GM18951 (cell line): ENCODE measurements around the gene HPCAL1.

ENCODE experiments used
- POLR2A ChIP-seq: IDR thresholded peaks from 4 replicates; pipeline ENCODE4 v1.6.1; 2011; ENCODE audit warnings: mild to moderate bottlenecking; ENCODE audit not compliant: insufficient read length, insufficient read depth; ENCODE audit errors: extremely low read depth
- in situ Hi-C: fragments of 300-500 bp; cut with MboI; formaldehyde crosslinking; loops from one replicate; pipeline ENCODE4 v1.12.0; 2022; ENCODE audit warnings: low sequenced_read_pairs, mixed read lengths, inconsistent platforms; ENCODE audit not compliant: unreplicated experiment

HPCAL1 gene

DNA sequence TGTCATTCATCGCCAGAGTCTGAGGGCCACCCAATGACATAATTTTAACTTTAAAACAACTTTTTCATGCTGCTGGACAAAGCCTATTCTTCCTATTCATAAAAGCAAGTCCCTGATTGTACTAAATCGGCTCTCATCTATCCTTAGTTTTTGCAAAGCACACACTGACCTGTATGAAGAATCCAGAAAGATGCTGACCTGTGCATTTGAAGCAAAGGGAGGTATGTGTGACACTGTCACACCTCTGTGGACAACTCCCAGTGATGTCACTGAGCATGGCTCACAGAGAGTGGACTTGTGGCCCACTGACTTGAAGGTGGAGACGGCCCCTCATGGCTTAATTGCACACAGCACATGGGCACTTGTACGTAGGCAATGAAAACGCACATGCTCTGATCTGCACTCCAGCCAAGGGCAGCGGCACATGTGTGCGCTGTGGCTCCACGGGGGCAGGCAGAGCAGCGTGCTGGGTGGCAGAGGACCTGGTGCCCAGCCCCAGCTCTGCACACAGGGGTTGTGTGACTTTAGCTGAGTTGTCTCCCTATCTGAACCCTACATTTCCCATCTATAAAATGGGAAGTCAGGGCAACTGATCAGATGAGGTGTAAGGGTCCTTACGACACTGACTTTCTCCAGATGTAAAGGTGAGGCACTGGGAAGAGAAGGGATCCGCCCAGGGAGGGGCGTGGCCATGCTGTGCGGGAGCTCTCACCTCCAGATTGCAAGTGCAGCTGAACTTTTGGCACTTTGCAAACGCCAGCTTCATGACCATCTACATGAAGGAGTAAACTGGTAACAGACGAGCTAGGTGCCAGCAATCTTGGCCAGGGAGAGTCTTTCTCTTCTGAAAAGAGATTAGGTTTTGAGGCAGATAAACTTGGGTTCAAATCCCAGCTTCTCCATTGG is 159.7 kb downstream of the HPCAL1 start:
- in situ Hi-C loops, result no loop called here

DNA sequence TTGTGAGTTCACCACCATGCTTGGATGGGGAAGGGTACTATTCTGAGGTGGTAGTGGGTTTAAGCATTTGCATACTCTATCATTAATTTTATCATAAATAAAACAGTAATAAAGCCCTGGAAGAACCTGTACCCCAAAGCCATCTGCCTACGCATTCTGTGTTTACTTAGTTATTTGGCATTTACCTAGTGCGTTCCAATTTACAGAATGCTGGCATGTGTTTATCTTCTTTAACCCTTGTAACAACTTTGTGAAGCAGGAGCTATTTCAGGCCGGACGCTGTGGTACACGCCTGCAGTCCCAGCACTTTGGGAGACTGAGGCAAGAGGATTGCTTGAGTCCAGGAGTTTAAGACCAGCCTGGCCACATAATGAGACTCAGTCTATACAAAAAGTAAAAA is 163.2 kb downstream of the HPCAL1 start:
- TF ChIP-seq POLR2A, result no peak
- in situ Hi-C loops, result no loop called here

More for the DNA sequence above, 159.7 kb downstream of the HPCAL1 start:
- TF ChIP-seq POLR2A, result no peak

DNA sequence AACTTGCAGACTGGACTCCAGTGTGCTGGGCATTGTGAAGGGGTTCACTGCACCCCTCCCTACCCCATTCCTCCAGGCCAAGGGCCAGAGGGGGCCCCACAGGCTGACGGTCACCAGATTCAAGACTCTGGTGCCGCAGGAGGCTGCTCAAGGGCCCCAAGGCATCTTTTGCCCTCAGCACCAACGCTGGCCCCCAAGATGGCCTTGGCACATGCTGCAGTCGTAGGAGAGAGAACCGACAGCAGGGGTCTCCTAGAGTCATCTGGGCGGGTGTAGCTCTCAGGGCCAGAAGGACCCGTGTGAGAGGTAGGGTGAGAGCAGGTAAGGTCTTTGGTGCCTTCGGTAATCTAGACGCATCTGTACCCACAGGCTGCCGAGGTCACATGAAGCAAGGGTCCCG is 164.1 kb downstream of the HPCAL1 start:
- in situ Hi-C loops, result no loop called here
- TF ChIP-seq POLR2A, result no peak

DNA sequence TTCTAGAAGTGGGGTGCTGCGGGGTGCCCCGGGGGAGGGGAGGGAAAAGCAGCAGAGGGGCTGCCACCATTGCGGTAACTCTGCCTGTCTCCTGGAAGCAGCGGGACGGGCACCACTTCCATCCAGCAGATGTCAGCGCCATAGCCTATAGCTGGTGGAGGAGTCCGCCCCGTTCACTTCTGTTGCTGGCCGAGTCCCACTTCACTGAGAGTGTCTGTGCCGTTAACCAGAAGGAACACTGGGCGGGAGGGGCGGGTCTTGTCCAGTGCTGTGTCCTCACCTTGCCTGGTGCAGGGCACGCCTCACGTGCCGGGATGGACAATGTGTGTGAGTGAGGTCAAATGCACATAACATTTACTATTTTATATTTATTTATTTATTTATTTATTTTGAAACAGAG is 164.7 kb downstream of the HPCAL1 start:
- in situ Hi-C loops, result no loop called here
- no peak for TF ChIP-seq POLR2A

DNA sequence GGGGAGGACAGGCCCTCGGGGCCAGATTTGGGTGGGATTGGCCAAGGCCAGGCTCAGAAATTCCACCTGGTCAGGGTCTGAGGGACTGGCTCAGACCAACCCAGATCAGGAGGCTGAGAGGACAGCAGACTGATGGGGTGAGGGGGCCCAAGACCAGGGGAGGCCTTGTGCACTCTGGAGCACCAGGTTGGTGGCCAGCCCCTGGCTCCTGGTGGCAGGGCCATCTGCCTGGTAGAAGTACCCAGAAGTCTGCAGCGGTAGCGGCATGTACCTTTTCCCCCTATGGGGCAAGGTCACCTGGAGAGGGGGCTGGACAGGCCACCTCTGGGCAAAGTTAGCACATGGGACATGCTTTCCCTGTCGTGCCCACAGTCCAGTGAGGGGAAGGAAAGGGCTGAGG is 166.6 kb downstream of the HPCAL1 start:
- in situ Hi-C loops, result no loop called here
- TF ChIP-seq POLR2A, result no peak

DNA sequence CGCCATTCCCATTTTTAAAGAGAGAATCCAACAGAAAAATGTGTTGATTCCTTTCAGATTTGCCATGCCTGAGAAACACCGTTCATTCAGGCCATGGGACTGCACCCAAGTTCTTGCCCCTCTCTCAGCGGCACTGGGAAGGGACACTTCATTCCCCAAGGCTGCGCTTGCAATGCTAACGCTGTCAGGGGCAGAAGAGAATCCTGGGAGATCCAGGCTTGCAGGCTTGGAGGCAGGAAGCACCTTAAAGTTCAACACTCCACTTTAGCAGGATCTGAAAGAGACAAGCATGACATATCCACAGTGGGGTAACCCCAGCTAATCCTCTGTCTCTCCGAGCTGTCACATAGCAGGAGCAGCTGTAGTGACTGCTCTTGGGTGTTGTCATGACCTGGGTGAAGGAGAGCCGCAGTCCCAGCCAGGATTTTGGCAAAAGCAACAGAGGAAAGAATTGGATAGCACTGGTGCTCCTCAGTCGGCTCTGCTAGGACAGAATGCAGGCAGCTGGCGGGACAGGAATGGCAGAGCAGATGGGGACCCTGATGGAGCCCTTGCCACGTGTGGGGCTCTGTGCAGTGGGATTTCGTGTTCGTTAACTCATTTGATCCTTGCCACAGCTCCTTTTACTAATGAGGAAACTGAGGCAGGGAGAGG is 167.4 kb downstream of the HPCAL1 start:
- no peak for TF ChIP-seq POLR2A
- in situ Hi-C loops, result no loop called here

DNA sequence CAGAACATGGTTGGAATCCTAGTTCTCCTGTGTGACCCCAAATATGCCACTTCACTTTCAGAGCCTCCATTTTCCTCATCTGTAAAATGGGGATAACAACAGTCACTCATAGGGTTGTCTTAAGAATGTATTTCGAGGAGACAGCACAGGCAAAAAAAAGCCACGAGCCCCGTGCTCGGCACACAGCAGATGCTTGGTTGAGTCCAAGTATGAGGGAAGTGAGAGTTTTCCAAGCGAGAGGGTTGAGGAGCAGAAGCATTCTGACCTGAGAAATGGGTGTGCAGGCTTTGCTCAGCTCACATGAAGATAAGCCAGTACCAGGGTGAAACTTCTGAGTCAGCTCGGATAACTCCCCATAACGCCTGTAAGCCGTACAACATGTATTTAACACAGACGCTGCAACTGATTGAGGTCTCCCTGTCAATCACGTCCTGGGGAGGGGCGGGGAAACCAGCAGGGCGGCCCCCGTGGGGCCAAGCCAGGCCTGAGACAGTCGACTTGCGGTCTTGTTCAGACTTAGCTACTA is 168.4 kb downstream of the HPCAL1 start:
- in situ Hi-C loops, result no loop called here
- TF ChIP-seq POLR2A, result no peak

DNA sequence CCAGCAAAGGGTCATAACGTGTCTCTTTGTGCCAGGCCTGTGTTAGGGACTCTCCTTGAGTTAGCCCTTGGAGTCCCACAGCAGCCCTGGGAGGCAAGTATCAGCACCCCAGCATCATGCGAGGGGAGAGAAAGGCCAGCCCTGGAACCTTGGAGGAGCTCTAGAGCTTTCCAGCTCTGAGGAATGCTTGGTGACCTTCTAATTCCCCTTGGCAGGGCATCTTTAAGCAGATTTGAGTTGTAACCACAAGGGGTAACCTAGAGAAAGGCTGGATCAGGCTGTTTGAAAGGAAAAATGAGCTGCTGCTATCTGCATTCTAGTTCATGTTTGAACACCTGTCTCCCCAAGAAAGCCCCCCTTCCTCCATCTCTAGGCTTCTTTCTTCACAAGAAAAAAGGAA is 169.3 kb downstream of the HPCAL1 start:
- in situ Hi-C loops, result no loop called here
- no peak for TF ChIP-seq POLR2A

DNA sequence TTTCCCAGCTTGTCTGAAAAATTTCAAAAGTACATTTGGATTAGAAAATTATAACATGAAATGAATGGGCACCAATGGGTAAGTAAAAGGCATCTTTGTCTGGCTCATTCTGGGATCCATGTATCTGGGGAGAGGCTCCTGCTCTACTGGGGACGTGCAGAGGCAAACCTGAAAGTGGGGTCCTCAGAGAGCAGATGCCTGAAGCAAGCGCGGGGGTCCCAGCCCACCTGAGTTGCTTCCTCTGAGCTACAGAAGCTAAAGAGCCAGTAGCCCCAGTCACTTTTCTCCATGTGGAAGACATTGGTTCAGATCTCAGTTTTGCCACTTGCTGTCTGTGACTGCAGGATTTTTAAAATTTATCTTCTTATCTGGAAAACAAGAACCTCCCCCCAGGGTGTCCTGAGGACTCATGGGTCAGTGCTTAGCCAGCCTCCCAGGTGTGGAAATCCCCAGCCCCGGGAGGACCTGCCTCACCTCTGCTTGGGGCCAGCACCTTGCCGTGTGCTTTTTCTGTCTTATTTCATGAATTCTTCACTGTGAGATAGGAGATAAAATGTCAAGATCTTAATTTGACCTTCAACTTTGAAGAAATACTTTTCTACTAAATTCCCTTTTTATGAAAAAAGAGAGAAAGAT is 170.5 kb downstream of the HPCAL1 start:
- in situ Hi-C loops, result no loop called here
- no peak for TF ChIP-seq POLR2A

DNA sequence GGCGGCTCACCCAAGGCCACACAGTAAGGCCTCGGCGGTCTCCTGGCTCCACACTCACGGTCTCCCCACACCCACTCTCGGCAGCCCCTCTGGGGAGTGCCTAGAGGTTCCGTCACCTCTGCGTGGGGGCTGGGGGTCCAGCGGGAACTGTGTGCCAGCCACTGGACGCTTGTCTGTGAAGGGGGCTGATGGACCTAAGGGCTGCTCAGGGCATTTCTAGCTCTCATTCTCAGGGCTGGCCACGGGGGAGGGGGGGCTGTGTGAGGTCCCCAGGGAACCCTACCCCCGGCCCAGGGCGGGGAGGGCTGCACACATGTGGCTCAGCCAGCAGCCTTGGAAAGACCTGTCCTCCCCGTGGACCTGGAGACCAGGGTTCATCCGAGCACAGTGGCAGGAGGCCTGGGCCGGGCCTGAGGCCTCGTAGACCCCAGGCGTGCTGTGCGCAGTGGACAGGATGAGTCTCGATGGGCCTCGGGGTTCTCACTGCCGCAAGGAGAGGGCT is 172.6 kb downstream of the HPCAL1 start:
- no peak for TF ChIP-seq POLR2A
- in situ Hi-C loops, result no loop called here

DNA sequence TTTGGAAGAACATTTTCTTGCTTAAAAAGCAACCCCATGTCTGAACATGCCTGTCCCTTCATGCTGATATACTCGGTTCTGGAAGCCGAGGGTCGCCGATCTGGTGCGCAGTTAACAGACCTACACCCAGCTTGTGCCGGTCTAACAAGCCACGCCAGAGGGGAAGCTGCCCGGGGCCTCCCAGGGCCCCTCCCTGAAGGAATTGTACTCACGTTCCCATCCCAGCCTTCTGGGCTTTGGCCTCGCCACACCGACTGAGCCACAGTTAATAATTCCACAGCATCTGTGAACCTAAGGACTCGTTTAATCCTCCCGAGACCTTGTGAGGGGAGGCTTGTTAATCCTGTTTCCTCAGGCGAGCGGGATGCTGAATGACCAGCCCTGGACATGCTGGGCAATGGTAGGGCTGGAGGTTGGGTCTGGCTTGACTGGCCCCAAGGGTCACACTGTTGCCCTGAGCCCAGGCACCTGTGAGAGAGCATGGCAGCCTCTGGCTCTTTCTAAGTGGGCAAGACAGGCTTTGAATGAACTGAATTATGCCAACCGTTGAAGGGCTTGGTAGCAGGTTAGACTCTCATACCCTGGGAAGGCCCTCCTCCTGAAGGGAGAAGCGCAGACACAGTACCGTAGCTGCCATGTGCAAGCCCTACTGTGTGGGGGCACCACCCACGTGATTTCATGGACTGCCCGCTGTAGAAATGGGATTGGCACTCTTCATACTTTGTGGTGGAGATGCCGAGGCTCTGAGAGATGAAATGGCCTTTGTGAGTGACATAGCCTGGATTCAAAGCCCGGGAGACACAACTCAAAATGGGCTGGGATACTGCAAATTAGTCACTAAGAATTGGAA is 173.3 kb downstream of the HPCAL1 start:
- in situ Hi-C loops, result no loop called here
- no peak for TF ChIP-seq POLR2A

DNA sequence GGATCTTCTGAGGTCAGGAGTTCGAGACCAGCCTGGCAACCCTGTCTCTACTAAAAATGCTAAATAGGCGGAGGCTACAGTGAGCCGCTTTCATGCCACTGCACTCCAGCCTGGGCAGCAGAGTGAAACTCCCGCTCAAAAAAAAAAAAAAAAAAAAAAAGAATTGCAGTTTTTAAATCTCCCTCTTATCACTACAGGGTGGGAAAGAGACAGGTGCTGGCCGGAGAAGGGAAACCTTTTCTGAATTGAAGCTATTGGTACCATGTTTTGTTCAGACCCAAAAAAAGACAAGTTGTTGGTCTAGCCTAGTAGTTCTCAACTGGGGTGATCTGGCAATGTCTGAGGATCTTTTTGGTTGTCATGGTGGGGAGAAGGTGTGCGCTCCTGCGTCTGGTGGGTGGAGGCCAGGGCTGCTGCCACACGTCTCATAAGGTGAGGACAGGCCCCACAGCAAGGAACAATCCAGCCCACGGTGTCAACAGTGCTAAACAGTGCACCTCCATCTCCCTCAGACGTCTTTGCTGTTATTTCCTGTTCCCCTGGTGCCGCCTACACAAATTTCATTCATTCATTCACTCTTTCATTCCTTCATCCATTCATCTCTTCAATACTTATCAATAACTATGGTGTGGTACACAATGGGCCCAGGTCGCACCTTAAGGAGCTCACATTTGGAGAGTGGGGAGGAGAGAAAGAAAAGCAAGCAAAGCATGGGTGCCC is 174.2 kb downstream of the HPCAL1 start:
- in situ Hi-C loops, result no loop called here
- no peak for TF ChIP-seq POLR2A
